Breast epithelium (tissue), 3 donors: ENCODE data around the gene ASB11.

Experiments used
- CTCF ChIP-seq, 3 donors: fragments of 450-650 bp; IDR thresholded peaks; one replicate each; pipeline ENCODE4 v1.5.1; 2016 to 2017; ENCODE audit warnings: antibody characterized with exemption in 3 of 3, mild to moderate bottlenecking in 3 of 3, moderate library complexity in 3 of 3
- POLR2A ChIP-seq: fragments of 450-650 bp; IDR thresholded peaks from one replicate; pipeline ENCODE4 v1.6.1; 2016; ENCODE audit warnings: antibody characterized with exemption, mild to moderate bottlenecking, moderate library complexity

GRCh38 chrX:15315509-15315908 lies at the start of gene ASB11:
- TF ChIP-seq POLR2A (no peak), CTCF (IDR thresholded peaks at IDR 0.05) (no peak)
